ENCODE results near the gene ITGA5.

DNA sequence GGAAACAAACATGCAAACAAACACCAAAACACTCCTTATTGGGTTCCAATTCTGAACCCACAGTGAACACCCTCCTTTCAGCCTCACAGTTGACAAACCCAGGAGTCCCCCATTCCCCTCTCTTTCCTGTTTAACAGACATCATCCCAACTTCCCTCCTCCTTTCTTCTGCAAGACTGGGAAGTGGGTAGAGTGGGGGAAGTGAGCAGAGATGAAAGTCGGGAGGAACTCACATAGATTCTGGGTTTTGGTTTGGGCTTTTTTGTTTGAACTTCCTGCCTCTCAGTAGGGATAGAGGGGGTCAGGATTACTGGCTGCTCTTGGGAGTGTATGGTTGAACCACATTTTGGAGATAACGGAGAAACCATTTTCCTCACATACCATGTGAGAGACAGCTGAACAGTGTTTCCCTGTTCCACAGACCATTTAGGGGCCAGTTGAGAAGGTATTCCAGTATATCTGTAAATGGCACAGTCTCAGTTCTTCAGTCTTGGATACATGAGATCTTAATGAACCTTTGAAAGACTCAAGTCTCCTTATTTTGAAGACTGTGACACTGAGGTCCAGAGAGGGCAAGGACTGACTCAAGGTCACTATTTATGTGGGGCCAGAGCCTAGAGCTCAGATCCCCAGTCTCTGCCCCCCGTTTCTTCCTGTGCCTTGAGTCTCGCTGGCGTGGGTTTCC lies 50.9 kb downstream of the ITGA5 start:
- no peak for TF ChIP-seq CTCF (conservative IDR thresholded peaks at IDR 0.05; ENCODE audit: low read depth in 2 of 2)
- no peak for TF ChIP-seq EZH2 (IDR thresholded peaks at IDR 0.05; ENCODE audit: low read depth, unreplicated experiment)
- no peak for TF ChIP-seq POLR2AphosphoS5 (IDR thresholded peaks at IDR 0.05; ENCODE audit: low read depth)
